ENCODE measurements around the gene TSPAN11. TPM values are rescaled to one million over a fixed set of nuclear protein-coding genes. Genes with fewer than 3 reads are reported as not detected.
A peak's percentile ranks its signal among the peaks of the same experiment; 100 is the strongest.

The TSPAN11 gene
- total and polyA plus RNA-seq, 4 donors, result 9.3 to 48.6 (median 28.4) TPM

- WGBS (ENCODE audit: insufficient coverage), result 97% methylated on average over 5 of the region's 6 CpGs
- H3K4me3 ChIP-seq (ENCODE audit: low read depth, low read length), result no peak overlapping the region
- H3K27ac ChIP-seq (ENCODE audit: low read depth, low read length), result no peak overlapping the region
- H3K36me3 ChIP-seq (ENCODE audit: control insufficient read depth, insufficient read depth, low read length), result peaks cover 24% of the 10 kb centered on the region
- no peak for DNase-seq (ENCODE audit: low read depth in 4 of 6, low spot score in 6 of 6)
- no peaks in the 10 kb centered on the region for H3K9me3 ChIP-seq (ENCODE audit: control insufficient read depth, insufficient read depth, low read length)
- peaks cover 27% of the 10 kb centered on the region for H3K4me1 ChIP-seq (ENCODE audit: control insufficient read depth, insufficient read depth, low read length)
- no peaks in the 10 kb centered on the region for H3K27me3 ChIP-seq (ENCODE audit: control insufficient read depth, insufficient read depth, low read length)
Observed at GRCh38 chr12:30973175-30973574, 46.6 kb downstream of the TSPAN11 start.

GRCh38 chr12:30973830-30974229 lies 47.3 kb downstream of the TSPAN11 start:
- H3K9me3 ChIP-seq (ENCODE audit: control insufficient read depth, insufficient read depth, low read length), result no peaks in the 10 kb centered on the region
- DNase-seq (ENCODE audit: low read depth in 4 of 6, low spot score in 6 of 6), result no peak
- H3K36me3 ChIP-seq (ENCODE audit: control insufficient read depth, insufficient read depth, low read length), result peaks cover 22% of the 10 kb centered on the region
- no peak overlapping the region for H3K27ac ChIP-seq (ENCODE audit: low read depth, low read length)
- no peaks in the 10 kb centered on the region for H3K27me3 ChIP-seq (ENCODE audit: control insufficient read depth, insufficient read depth, low read length)
- 91% methylated on average over 5 of the region's 5 CpGs for WGBS (ENCODE audit: insufficient coverage)
- H3K4me3 ChIP-seq (ENCODE audit: low read depth, low read length), result no peak overlapping the region
- H3K4me1 ChIP-seq (ENCODE audit: control insufficient read depth, insufficient read depth, low read length), result peaks cover 32% of the 10 kb centered on the region

GRCh38 chr12:30974746-30975500 lies 48.4 kb downstream of the TSPAN11 start:
- no peaks in the 10 kb centered on the region for H3K9me3 ChIP-seq (ENCODE audit: control insufficient read depth, insufficient read depth, low read length)
- peaks cover 26% of the 10 kb centered on the region for H3K36me3 ChIP-seq (ENCODE audit: control insufficient read depth, insufficient read depth, low read length)
- no peak overlapping the region for H3K27ac ChIP-seq (ENCODE audit: low read depth, low read length)
- no peak for DNase-seq (ENCODE audit: low read depth in 4 of 6, low spot score in 6 of 6)
- WGBS (ENCODE audit: insufficient coverage), result 89% methylated on average over 20 of the region's 20 CpGs
- no peak overlapping the region for H3K4me3 ChIP-seq (ENCODE audit: low read depth, low read length)
- H3K4me1 ChIP-seq (ENCODE audit: control insufficient read depth, insufficient read depth, low read length), result peaks cover 39% of the 10 kb centered on the region
- no peaks in the 10 kb centered on the region for H3K27me3 ChIP-seq (ENCODE audit: control insufficient read depth, insufficient read depth, low read length)

GRCh38 chr12:30975581-30975980 lies 49.0 kb downstream of the TSPAN11 start:
- Histone ChIP-seq H3K4me1 (ENCODE audit: control insufficient read depth, insufficient read depth, low read length) (peaks cover 35% of the 10 kb centered on the region), H3K27me3 (ENCODE audit: control insufficient read depth, insufficient read depth, low read length) (no peaks in the 10 kb centered on the region), H3K27ac (ENCODE audit: low read depth, low read length) (no peak overlapping the region), H3K36me3 (ENCODE audit: control insufficient read depth, insufficient read depth, low read length) (peaks cover 24% of the 10 kb centered on the region), H3K4me3 (ENCODE audit: low read depth, low read length) (no peak overlapping the region), H3K9me3 (ENCODE audit: control insufficient read depth, insufficient read depth, low read length) (no peaks in the 10 kb centered on the region)
- no peak for DNase-seq (ENCODE audit: low read depth in 4 of 6, low spot score in 6 of 6)
- 89% methylated on average over 4 of the region's 6 CpGs for WGBS (ENCODE audit: insufficient coverage)

- Histone ChIP-seq H3K36me3 (ENCODE audit: control insufficient read depth, insufficient read depth, low read length) (peaks cover 27% of the 10 kb centered on the region), H3K4me3 (ENCODE audit: low read depth, low read length) (no peak overlapping the region), H3K27me3 (ENCODE audit: control insufficient read depth, insufficient read depth, low read length) (no peaks in the 10 kb centered on the region), H3K9me3 (ENCODE audit: control insufficient read depth, insufficient read depth, low read length) (no peaks in the 10 kb centered on the region), H3K27ac (ENCODE audit: low read depth, low read length) (no peak overlapping the region), H3K4me1 (ENCODE audit: control insufficient read depth, insufficient read depth, low read length) (peaks cover 36% of the 10 kb centered on the region)
- WGBS (ENCODE audit: insufficient coverage), result 69% methylated on average over 6 of the region's 7 CpGs
- DNase-seq (ENCODE audit: low read depth in 4 of 6, low spot score in 6 of 6), result peak in 1 of 6 donors; percentile 25
Observed at GRCh38 chr12:30976206-30976605, 49.7 kb downstream of the TSPAN11 start.

GRCh38 chr12:30977124-30977523 lies 50.6 kb downstream of the TSPAN11 start:
- WGBS (ENCODE audit: insufficient coverage), result 76% methylated on average over 11 of the region's 11 CpGs
- Histone ChIP-seq H3K4me3 (ENCODE audit: low read depth, low read length) (no peak overlapping the region), H3K4me1 (ENCODE audit: control insufficient read depth, insufficient read depth, low read length) (peaks cover 39% of the 10 kb centered on the region), H3K27ac (ENCODE audit: low read depth, low read length) (no peak overlapping the region), H3K27me3 (ENCODE audit: control insufficient read depth, insufficient read depth, low read length) (no peaks in the 10 kb centered on the region), H3K36me3 (ENCODE audit: control insufficient read depth, insufficient read depth, low read length) (peaks cover 29% of the 10 kb centered on the region), H3K9me3 (ENCODE audit: control insufficient read depth, insufficient read depth, low read length) (no peaks in the 10 kb centered on the region)
- no peak for DNase-seq (ENCODE audit: low read depth in 4 of 6, low spot score in 6 of 6)

- Histone ChIP-seq H3K9me3 (ENCODE audit: control insufficient read depth, insufficient read depth, low read length) (no peaks in the 10 kb centered on the region), H3K27ac (ENCODE audit: low read depth, low read length) (no peak overlapping the region), H3K27me3 (ENCODE audit: control insufficient read depth, insufficient read depth, low read length) (no peaks in the 10 kb centered on the region), H3K4me1 (ENCODE audit: control insufficient read depth, insufficient read depth, low read length) (peaks cover 39% of the 10 kb centered on the region), H3K36me3 (ENCODE audit: control insufficient read depth, insufficient read depth, low read length) (peaks cover 33% of the 10 kb centered on the region), H3K4me3 (ENCODE audit: low read depth, low read length) (no peak overlapping the region)
- WGBS (ENCODE audit: insufficient coverage), result 87% methylated on average over 4 of the region's 7 CpGs
- no peak for DNase-seq (ENCODE audit: low read depth in 4 of 6, low spot score in 6 of 6)
Observed at GRCh38 chr12:30977537-30978349, 51.2 kb downstream of the TSPAN11 start.

- H3K27me3 ChIP-seq (ENCODE audit: control insufficient read depth, insufficient read depth, low read length), result no peaks in the 10 kb centered on the region
- H3K36me3 ChIP-seq (ENCODE audit: control insufficient read depth, insufficient read depth, low read length), result peaks cover 38% of the 10 kb centered on the region
- no peak overlapping the region for H3K27ac ChIP-seq (ENCODE audit: low read depth, low read length)
- no peak overlapping the region for H3K4me3 ChIP-seq (ENCODE audit: low read depth, low read length)
- 71% methylated on average over 5 of the region's 7 CpGs for WGBS (ENCODE audit: insufficient coverage)
- H3K4me1 ChIP-seq (ENCODE audit: control insufficient read depth, insufficient read depth, low read length), result peaks cover 39% of the 10 kb centered on the region
- H3K9me3 ChIP-seq (ENCODE audit: control insufficient read depth, insufficient read depth, low read length), result no peaks in the 10 kb centered on the region
- peak in 1 of 6 donors; percentile 51 for DNase-seq (ENCODE audit: low read depth in 4 of 6, low spot score in 6 of 6)
Observed at GRCh38 chr12:30978639-30979038, 52.1 kb downstream of the TSPAN11 start.

GRCh38 chr12:30979371-30980259 lies 53.1 kb downstream of the TSPAN11 start:
- WGBS (ENCODE audit: insufficient coverage), result 78% methylated on average over 15 of the region's 21 CpGs
- H3K9me3 ChIP-seq (ENCODE audit: control insufficient read depth, insufficient read depth, low read length), result no peaks in the 10 kb centered on the region
- H3K4me1 ChIP-seq (ENCODE audit: control insufficient read depth, insufficient read depth, low read length), result peaks cover 39% of the 10 kb centered on the region
- H3K27ac ChIP-seq (ENCODE audit: low read depth, low read length), result no peak overlapping the region
- no peaks in the 10 kb centered on the region for H3K27me3 ChIP-seq (ENCODE audit: control insufficient read depth, insufficient read depth, low read length)
- no peak for DNase-seq (ENCODE audit: low read depth in 4 of 6, low spot score in 6 of 6)
- H3K36me3 ChIP-seq (ENCODE audit: control insufficient read depth, insufficient read depth, low read length), result peaks cover 38% of the 10 kb centered on the region
- H3K4me3 ChIP-seq (ENCODE audit: low read depth, low read length), result no peak overlapping the region
